Measurements from ENCODE around the gene BRD7. TPM values are rescaled to one million over a fixed set of nuclear protein-coding genes. Genes with fewer than 3 reads are reported as not detected.
A peak's percentile ranks its signal among the peaks of the same experiment; 100 is the strongest.
"Not testable (repeated sequence)": the region's sequence is repeated elsewhere in the genome, so short reads cannot be mapped to it uniquely, and the experiment has no call there.

Gene BRD7
- total RNA-seq, 2 experiments from 2014 or later, result 93.3 to 101 TPM

DNA sequence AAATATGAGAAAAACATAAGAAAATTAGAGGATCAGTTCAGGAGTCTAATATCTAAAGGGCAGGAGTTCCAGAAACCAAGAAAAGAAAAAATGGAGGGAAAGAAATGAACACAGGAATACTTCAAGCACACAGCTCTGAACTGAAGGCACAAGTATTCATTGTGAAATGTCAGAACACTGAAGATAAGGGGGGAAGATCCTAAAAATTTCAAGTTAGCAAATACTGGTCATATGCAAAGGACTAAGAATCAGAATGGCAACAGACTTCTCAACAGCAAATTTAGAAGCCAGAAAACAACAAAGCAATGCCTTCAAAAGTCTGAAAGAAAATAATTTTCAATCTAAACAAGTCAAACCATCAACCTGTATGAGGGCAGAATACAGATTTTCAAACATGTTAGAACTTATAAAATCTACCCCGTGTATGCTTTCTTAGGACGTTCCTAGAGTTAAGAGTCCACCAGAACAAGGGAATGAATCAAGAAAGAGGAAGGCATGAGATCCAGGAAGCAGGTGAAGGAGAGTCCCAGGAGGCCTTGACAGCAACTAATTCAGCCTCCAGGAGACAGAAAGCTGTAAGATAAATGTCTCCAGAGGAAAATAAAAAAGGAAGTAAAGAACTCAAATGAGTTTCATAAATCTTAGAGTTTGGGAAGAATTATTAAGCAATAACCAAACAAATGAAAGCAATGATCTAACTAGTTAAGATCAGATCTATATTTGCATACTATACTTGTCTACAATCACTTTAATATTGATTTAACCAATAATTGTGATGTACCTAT lies 2.8 kb downstream of the BRD7 start:
- Mint-ChIP-seq H3K27me3 (no peaks in the 10 kb centered on the region), H3K27ac (no peak overlapping the region), H3K36me3 (ENCODE audit: low read depth) (peaks cover 54% of the 10 kb centered on the region), H3K4me1 (peaks cover 56% of the 10 kb centered on the region), H3K4me3 (peak overlapping the region; percentile 0), H3K9me3 (no peaks in the 10 kb centered on the region)
- POLR2A ChIA-PET, result interaction anchor here (0.9 to 2.2 kb wide), 4 partner anchors 9 to 382 kb away, joined by 3 to 15 read pairs (median 3); no protein-coding TSS in a partner anchor
- CTCF ChIA-PET, result interaction anchor here (0.6 to 5.2 kb wide), 3 partner anchors 39 to 300 kb away, joined by 3 to 29 read pairs (median 23); no protein-coding TSS in a partner anchor
- DNase-seq, result no peak

- Mint-ChIP-seq H3K36me3 (ENCODE audit: low read depth) (peaks cover 69% of the 10 kb centered on the region), H3K27ac (no peak overlapping the region), H3K4me1 (peaks cover 58% of the 10 kb centered on the region), H3K9me3 (no peaks in the 10 kb centered on the region), H3K4me3 (no peak overlapping the region), H3K27me3 (no peaks in the 10 kb centered on the region)
- POLR2A ChIA-PET, result no interaction called here
- DNase-seq, result no peak
- CTCF ChIA-PET, result interaction anchor here (1.1 to 5.2 kb wide), 3 partner anchors 9 to 153 kb away, joined by 4 to 29 read pairs (median 7); no protein-coding TSS in a partner anchor
Measured at GRCh38 chr16:50363656-50364055, 5.1 kb downstream of the BRD7 start.

DNA sequence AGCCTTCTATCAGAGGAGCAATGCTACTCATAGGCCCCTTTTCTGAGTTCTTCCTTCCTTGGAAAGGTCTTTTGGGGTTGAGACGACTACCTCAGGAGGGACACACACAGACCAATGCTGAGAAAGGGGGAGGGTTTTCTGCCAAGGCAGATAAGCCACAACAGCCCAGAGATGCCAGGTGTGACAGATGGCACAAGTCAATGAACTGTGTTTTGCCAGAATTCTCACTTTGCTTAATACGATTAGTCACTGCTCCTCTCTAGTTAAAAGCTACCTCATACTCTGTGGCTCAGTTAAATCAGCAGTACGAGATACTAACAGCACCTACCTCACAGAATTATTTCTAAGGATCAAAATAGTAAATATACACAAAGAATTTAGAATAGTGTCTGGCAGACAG lies 8.0 kb downstream of the BRD7 start:
- H3K27me3 Mint-ChIP-seq, result no peaks in the 10 kb centered on the region
- DNase-seq, result no peak
- no peak overlapping the region for H3K4me3 Mint-ChIP-seq
- CTCF ChIA-PET, result interaction anchor here (0.8 to 13.0 kb wide), 6 partner anchors 9 to 446 kb away, joined by 3 to 364 read pairs (median 18); partner anchors contain the start of gene CNEP1R1
- peaks cover 66% of the 10 kb centered on the region for H3K36me3 Mint-ChIP-seq (ENCODE audit: low read depth)
- H3K27ac Mint-ChIP-seq, result no peak overlapping the region
- POLR2A ChIA-PET, result interaction anchor here (0.8 to 3.3 kb wide), 8 partner anchors 17 to 446 kb away, joined by 3 to 18 read pairs (median 4); no protein-coding TSS in a partner anchor
- H3K9me3 Mint-ChIP-seq, result no peaks in the 10 kb centered on the region
- peaks cover 45% of the 10 kb centered on the region for H3K4me1 Mint-ChIP-seq

DNA sequence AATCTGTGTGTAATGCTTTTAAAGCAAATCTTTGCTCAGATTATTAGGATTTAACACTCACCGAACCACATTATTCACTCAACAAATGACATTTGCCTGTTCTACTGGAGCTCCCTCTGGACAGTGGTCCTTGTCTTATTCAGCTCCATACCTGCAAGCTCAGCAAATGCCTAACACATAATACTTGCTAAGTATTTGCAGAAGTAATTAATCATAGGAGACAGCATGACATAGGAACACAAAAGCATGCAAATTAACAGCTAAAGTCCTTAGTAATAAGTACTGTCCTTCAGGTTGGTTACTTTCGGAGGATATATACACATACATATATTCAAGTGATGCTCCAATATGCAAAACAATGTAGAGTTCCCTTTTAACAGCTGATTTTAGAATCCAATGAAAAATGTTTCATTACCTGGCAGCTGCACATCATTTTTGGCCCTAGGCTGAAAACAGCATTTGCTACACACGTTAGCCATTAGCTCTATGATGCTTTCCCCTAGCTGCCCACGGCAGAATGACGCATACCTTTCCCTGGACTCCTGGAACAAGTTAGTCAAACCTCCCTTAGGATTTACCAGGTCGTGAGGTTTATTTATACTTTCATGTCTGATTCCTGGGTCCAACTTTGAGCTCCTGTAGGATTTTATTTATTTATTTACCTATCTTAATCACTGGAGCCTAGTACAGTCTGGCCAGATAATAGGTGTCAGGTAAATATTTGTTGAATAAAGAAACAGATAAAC lies 8.6 kb downstream of the BRD7 start:
- Mint-ChIP-seq H3K27ac (no peak overlapping the region), H3K4me3 (no peak overlapping the region), H3K9me3 (no peaks in the 10 kb centered on the region), H3K27me3 (no peaks in the 10 kb centered on the region), H3K36me3 (ENCODE audit: low read depth) (peaks cover 65% of the 10 kb centered on the region), H3K4me1 (peaks cover 41% of the 10 kb centered on the region)
- CTCF ChIA-PET, result interaction anchor here (0.6 to 13.0 kb wide), 12 partner anchors 8 to 446 kb away, joined by 3 to 364 read pairs (median 4); partner anchors contain the start of gene CNEP1R1
- DNase-seq, result no peak
- POLR2A ChIA-PET, result interaction anchor here (0.8 to 3.3 kb wide), 9 partner anchors 7 to 446 kb away, joined by 3 to 18 read pairs (median 4); no protein-coding TSS in a partner anchor

- H3K4me3 Mint-ChIP-seq, result no peak overlapping the region
- H3K27me3 Mint-ChIP-seq, result no peaks in the 10 kb centered on the region
- ChIA-PET POLR2A (interaction anchor here (1.0 to 3.3 kb wide), 5 partner anchors 8 to 447 kb away, joined by 3 to 18 read pairs (median 3); no protein-coding TSS in a partner anchor), CTCF (interaction anchor here (0.6 to 13.0 kb wide), 12 partner anchors 8 to 447 kb away, joined by 3 to 364 read pairs (median 4); partner anchors contain the start of gene CNEP1R1)
- H3K9me3 Mint-ChIP-seq, result no peaks in the 10 kb centered on the region
- peaks cover 65% of the 10 kb centered on the region for H3K36me3 Mint-ChIP-seq (ENCODE audit: low read depth)
- H3K27ac Mint-ChIP-seq, result no peak overlapping the region
- DNase-seq, result no peak
- peaks cover 41% of the 10 kb centered on the region for H3K4me1 Mint-ChIP-seq
Measured at GRCh38 chr16:50359626-50360025, 9.2 kb downstream of the BRD7 start.

- Mint-ChIP-seq H3K4me3 (no peak overlapping the region), H3K27me3 (no peaks in the 10 kb centered on the region), H3K4me1 (peaks cover 30% of the 10 kb centered on the region), H3K27ac (no peak overlapping the region), H3K9me3 (no peaks in the 10 kb centered on the region), H3K36me3 (ENCODE audit: low read depth) (peaks cover 66% of the 10 kb centered on the region)
- ChIA-PET CTCF (interaction anchor here (0.6 to 13.0 kb wide), 28 partner anchors 8 to 452 kb away, joined by 3 to 364 read pairs (median 5); partner anchors contain the start of genes BRD7, CNEP1R1 and CYLD), POLR2A (interaction anchor here (0.8 to 8.5 kb wide), 7 partner anchors 10 to 387 kb away, joined by 3 to 86 read pairs (median 3); partner anchors contain the start of gene CYLD)
- DNase-seq, result no peak
Measured at GRCh38 chr16:50354629-50355456, 13.9 kb downstream of the BRD7 start.

- no peaks in the 10 kb centered on the region for H3K27me3 Mint-ChIP-seq
- peaks cover 67% of the 10 kb centered on the region for H3K36me3 Mint-ChIP-seq (ENCODE audit: low read depth)
- POLR2A ChIA-PET, result interaction anchor here (0.8 to 8.5 kb wide), 6 partner anchors 11 to 388 kb away, joined by 3 to 86 read pairs (median 5); partner anchors contain the start of gene CYLD
- H3K4me3 Mint-ChIP-seq, result no peak overlapping the region
- H3K9me3 Mint-ChIP-seq, result peaks cover 2% of the 10 kb centered on the region
- H3K27ac Mint-ChIP-seq, result no peak overlapping the region
- DNase-seq, result no peak
- peaks cover 26% of the 10 kb centered on the region for H3K4me1 Mint-ChIP-seq
- CTCF ChIA-PET, result interaction anchor here (0.8 to 13.0 kb wide), 22 partner anchors 9 to 452 kb away, joined by 3 to 364 read pairs (median 6); partner anchors contain the start of genes BRD7, CNEP1R1 and CYLD
Measured at GRCh38 chr16:50354082-50354481, 14.7 kb downstream of the BRD7 start.

GRCh38 chr16:50351952-50352351 lies 16.8 kb downstream of the BRD7 start:
- ChIA-PET POLR2A (interaction anchor here (7.8 to 8.5 kb wide), 2 partner anchors 13 to 24 kb away, joined by 79 to 86 read pairs; no protein-coding TSS in a partner anchor), CTCF (interaction anchor here (0.8 to 13.0 kb wide), 7 partner anchors 8 to 454 kb away, joined by 3 to 364 read pairs (median 4); partner anchors contain the start of gene CNEP1R1)
- no peak for DNase-seq
- Mint-ChIP-seq H3K27me3 (no peaks in the 10 kb centered on the region), H3K4me1 (peaks cover 29% of the 10 kb centered on the region), H3K27ac (no peak overlapping the region), H3K36me3 (ENCODE audit: low read depth) (peaks cover 79% of the 10 kb centered on the region), H3K9me3 (peaks cover 11% of the 10 kb centered on the region), H3K4me3 (no peak overlapping the region)

GRCh38 chr16:50351116-50351515 lies 17.7 kb downstream of the BRD7 start:
- Mint-ChIP-seq H3K4me1 (peaks cover 28% of the 10 kb centered on the region), H3K27me3 (no peaks in the 10 kb centered on the region), H3K36me3 (ENCODE audit: low read depth) (peaks cover 85% of the 10 kb centered on the region), H3K27ac (no peak overlapping the region), H3K9me3 (peaks cover 11% of the 10 kb centered on the region), H3K4me3 (no peak overlapping the region)
- no peak for DNase-seq
- ChIA-PET CTCF (interaction anchor here (1.0 to 13.0 kb wide), 6 partner anchors 8 to 455 kb away, joined by 3 to 364 read pairs (median 4); partner anchors contain the start of gene CNEP1R1), POLR2A (interaction anchor here (7.8 to 8.5 kb wide), 2 partner anchors 12 to 24 kb away, joined by 79 to 86 read pairs; no protein-coding TSS in a partner anchor)

- H3K27me3 Mint-ChIP-seq, DNase-seq, H3K4me3 Mint-ChIP-seq, H3K27ac Mint-ChIP-seq, CTCF ChIA-PET: not testable (repeated sequence)
- Mint-ChIP-seq H3K4me1 (peaks cover 31% of the 10 kb centered on the region), H3K9me3 (peaks cover 12% of the 10 kb centered on the region), H3K36me3 (ENCODE audit: low read depth) (peaks cover 92% of the 10 kb centered on the region)
- POLR2A ChIA-PET, result interaction anchor here (1.6 kb wide), 1 partner anchor 18 kb away, joined by 6 read pairs; no protein-coding TSS in a partner anchor
Measured at GRCh38 chr16:50345210-50345609, 23.6 kb downstream of the BRD7 start.

GRCh38 chr16:50343566-50343965 lies 25.2 kb downstream of the BRD7 start:
- not testable (repeated sequence) for H3K27ac Mint-ChIP-seq, H3K27me3 Mint-ChIP-seq, DNase-seq, H3K4me3 Mint-ChIP-seq, H3K9me3 Mint-ChIP-seq
- Mint-ChIP-seq H3K4me1 (peaks cover 40% of the 10 kb centered on the region), H3K36me3 (ENCODE audit: low read depth) (peaks cover 81% of the 10 kb centered on the region)
- CTCF ChIA-PET, result interaction anchor here (1.1 kb wide), 1 partner anchor 16 kb away, joined by 5 read pairs; no protein-coding TSS in a partner anchor
- POLR2A ChIA-PET, result interaction anchor here (1.5 to 1.6 kb wide), 2 partner anchors 17 to 18 kb away, joined by 4 to 6 read pairs; no protein-coding TSS in a partner anchor
